NT2/D1 (cell line): ENCODE data around the gene YRDC.

Experiments
- DNase-seq: peaks from one replicate; pipeline ENCODE4 v3.0.0-alpha.2; 2011; ENCODE audit warnings: low read depth, low spot score
- H3K27me3 ChIP-seq: 2 replicates; pipeline ENCODE4 v1.6.0; 2011; ENCODE audit warnings: mild to moderate bottlenecking; ENCODE audit not compliant: insufficient read length, insufficient read depth
- H3K36me3 ChIP-seq: 2 replicates; pipeline ENCODE4 v1.6.1; 2011; ENCODE audit warnings: mild to moderate bottlenecking, low read length, mixed read lengths; ENCODE audit not compliant: insufficient read depth, insufficient read length
- H3K4me1 ChIP-seq: 2 replicates; pipeline ENCODE4 v1.5.1; 2011; ENCODE audit not compliant: insufficient read depth, insufficient read length
- H3K4me3 ChIP-seq: 2 replicates; pipeline ENCODE4 v1.5.1; 2011; ENCODE audit warnings: low read depth; ENCODE audit not compliant: insufficient read length
- H3K9ac ChIP-seq: 2 replicates; pipeline ENCODE4 v1.6.0; 2011; ENCODE audit warnings: low read depth; ENCODE audit not compliant: insufficient read length
- H3K9me3 ChIP-seq: 2 replicates; pipeline ENCODE4 v1.5.1; 2011; ENCODE audit warnings: mild to moderate bottlenecking, low read length; ENCODE audit not compliant: insufficient read depth
- SUZ12 ChIP-seq: IDR thresholded peaks from 2 replicates; pipeline ENCODE4 v1.6.1; 2011; ENCODE audit not compliant: insufficient read length, insufficient read depth; ENCODE audit errors: extremely low read depth
- YY1 ChIP-seq: IDR thresholded peaks from 2 replicates; pipeline ENCODE4 v1.6.1; 2011; ENCODE audit not compliant: insufficient read length, insufficient read depth
- ZNF274 ChIP-seq: IDR thresholded peaks from 2 replicates; pipeline ENCODE4 v1.6.1; 2011; ENCODE audit warnings: mild to moderate bottlenecking, low read depth, low read length

The YRDC gene

DNA sequence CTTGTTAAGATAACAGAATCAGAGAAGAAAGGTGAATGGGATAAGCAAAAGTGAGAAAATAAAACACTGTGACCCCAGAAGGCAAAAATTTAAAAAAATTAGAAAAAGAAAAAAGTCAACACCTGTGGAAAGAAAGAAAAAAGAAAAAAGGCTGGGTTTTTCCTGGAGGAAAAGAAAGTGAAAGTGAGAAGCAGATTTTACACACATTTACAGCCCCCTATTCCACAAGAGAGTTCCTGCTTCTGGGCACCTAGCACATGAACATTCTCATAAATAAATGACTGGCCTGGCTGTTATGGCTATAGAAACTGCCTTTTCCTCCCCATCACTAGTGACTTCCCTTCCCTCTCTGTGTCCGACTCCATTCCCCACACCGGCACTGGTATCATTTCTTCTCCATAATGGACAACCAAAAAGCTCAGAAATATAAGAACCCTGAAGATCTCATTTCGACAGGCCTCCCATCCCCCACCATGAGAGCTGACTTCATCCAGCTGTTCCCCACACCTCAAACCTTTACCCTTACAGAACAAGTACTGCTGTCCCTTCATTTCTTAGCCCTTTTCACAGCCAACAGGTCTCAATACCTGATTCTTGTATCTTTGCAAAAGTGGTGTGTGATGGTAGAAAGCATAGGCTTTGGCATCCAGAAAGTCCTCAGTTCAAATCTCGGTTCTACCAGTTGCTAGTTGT lies 38.8 kb upstream of the YRDC start:
- Histone ChIP-seq H3K27me3 (no peaks in the 10 kb centered on the region), H3K4me3 (no peak overlapping the region), H3K9me3 (no peaks in the 10 kb centered on the region), H3K9ac (no peak overlapping the region), H3K4me1 (no peaks in the 10 kb centered on the region), H3K36me3 (peaks cover 39% of the 10 kb centered on the region)
- TF ChIP-seq SUZ12, result no peak
- no peak for TF ChIP-seq YY1
- no peak for TF ChIP-seq ZNF274
- no peak for DNase-seq

DNA sequence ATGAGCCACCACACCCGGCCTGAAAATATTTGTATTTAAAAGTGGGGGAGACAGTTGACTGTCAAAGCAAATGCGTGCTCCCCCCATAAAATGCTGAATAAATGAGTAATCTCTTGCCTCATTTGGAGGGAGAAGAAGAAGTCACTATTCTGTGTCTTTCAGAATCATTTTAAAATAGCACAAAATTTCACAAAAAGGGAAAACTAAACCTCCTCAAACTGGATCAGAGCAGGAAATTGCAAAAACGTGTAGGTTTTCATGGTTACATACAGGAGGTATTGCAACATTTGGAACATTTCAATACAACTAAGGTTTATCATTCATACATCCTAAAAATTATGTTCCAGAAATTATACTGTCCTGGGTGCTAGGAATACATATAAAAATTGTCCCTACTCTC lies 37.8 kb upstream of the YRDC start:
- Histone ChIP-seq H3K36me3 (peaks cover 46% of the 10 kb centered on the region), H3K4me3 (no peak overlapping the region), H3K4me1 (no peaks in the 10 kb centered on the region), H3K9ac (no peak overlapping the region), H3K9me3 (no peaks in the 10 kb centered on the region), H3K27me3 (no peaks in the 10 kb centered on the region)
- TF ChIP-seq ZNF274, result no peak
- no peak for TF ChIP-seq YY1
- no peak for TF ChIP-seq SUZ12
- no peak for DNase-seq

DNA sequence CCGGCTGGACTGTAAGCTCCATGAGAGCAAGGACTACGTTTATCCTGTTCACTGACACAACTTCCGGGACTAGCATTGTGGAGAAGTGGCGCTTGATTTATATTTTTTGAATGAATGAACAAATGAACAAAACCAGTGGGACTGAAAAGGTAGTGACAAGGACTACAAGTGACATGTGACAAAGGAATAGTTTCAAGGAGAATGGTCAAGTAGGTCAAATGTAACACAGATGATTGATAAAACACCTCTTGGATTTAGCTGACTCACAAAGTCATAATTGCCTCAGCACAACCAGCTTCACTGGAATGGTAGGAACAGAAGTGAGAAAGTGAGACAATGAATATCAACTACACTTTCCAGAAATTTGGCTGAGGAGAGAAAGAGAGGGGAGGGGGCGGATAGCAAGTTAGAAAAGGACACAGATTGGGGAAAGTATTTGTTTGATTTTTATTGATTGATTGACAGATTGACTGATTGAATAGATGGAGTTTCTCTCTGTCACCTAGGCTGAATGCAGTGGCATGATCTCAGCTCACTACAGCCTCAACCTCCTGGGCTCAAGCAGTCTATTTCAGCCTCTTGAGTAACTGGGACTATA lies 37.1 kb upstream of the YRDC start:
- H3K27me3 ChIP-seq, result no peaks in the 10 kb centered on the region
- no peak overlapping the region for H3K9ac ChIP-seq
- H3K4me3 ChIP-seq, result no peak overlapping the region
- no peaks in the 10 kb centered on the region for H3K4me1 ChIP-seq
- no peak for DNase-seq
- H3K9me3 ChIP-seq, result no peaks in the 10 kb centered on the region
- H3K36me3 ChIP-seq, result peaks cover 50% of the 10 kb centered on the region
- TF ChIP-seq ZNF274 (no peak), YY1 (no peak)

DNA sequence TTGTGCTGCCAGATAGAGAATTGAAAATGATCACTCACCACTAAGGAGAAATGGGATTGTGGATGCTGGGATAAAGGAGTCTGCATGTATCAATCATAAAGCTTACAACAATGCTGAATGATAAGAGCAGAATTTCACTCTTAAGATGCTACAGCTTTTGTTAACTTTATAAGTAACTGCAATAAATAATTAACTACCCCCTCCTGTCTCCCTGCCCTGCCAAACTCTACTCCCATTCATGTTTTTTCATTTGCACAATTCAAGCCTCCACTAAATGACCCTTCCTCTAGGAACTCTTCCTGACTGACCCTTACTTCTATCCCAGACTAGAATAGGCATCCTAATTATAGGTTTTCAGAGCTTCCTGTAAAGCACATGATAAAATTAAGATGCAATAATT lies 36.5 kb upstream of the YRDC start:
- DNase-seq, result no peak
- Histone ChIP-seq H3K36me3 (peaks cover 54% of the 10 kb centered on the region), H3K27me3 (no peaks in the 10 kb centered on the region), H3K9ac (no peak overlapping the region), H3K4me1 (no peaks in the 10 kb centered on the region), H3K9me3 (no peaks in the 10 kb centered on the region), H3K4me3 (no peak overlapping the region)
- no peak for TF ChIP-seq SUZ12
- no peak for TF ChIP-seq ZNF274
- no peak for TF ChIP-seq YY1

DNA sequence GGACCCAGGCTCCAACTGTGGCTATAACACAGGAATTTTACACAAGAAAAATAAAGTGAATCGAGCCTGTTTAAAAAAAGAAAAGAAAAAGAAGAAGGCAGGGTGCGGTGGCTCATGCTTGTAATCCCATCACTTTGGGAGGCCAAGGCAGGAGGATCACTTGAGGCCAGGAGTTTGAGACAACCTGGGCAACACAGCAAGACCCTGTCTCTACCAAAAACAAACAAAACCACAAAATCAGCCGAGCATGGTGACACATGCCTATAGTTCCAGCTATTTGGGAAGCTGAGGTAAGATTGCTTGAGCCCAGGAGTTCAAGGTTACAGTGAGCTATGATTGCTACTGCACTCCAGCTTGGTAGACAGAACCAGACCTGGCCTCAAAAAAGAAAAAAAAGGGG lies 33.6 kb upstream of the YRDC start:
- Histone ChIP-seq H3K4me1 (no peaks in the 10 kb centered on the region), H3K4me3 (no peak overlapping the region), H3K27me3 (no peaks in the 10 kb centered on the region), H3K9ac (no peak overlapping the region), H3K9me3 (no peaks in the 10 kb centered on the region), H3K36me3 (peaks cover 58% of the 10 kb centered on the region)
- DNase-seq, result no peak
- no peak for TF ChIP-seq ZNF274
- no peak for TF ChIP-seq YY1
- TF ChIP-seq SUZ12, result no peak

DNA sequence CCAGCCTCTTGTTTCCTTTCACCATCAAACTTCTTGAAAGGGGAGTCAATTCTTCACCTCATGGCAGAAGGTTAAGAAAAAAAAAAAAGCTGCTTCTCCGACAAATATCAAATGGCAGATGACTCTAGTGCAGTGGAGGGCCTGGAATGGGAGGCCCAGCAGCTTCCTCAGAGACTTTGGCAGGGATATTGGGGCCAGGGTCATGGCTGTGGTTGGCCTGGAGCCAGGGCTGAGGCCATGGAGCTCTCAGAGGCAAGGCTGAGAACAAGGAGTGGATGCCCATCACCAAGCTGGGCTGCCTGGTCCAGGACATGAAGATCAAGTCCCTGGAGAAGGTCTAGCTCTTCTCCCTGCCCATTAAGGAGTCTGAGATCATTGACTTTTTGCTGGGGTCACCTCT lies 32.7 kb upstream of the YRDC start:
- no peak for TF ChIP-seq SUZ12
- TF ChIP-seq ZNF274, result no peak
- no peak for TF ChIP-seq YY1
- Histone ChIP-seq H3K27me3 (no peaks in the 10 kb centered on the region), H3K9me3 (no peaks in the 10 kb centered on the region), H3K4me1 (no peaks in the 10 kb centered on the region), H3K36me3 (peaks cover 60% of the 10 kb centered on the region), H3K4me3 (no peak overlapping the region), H3K9ac (no peak overlapping the region)
- DNase-seq, result no peak

DNA sequence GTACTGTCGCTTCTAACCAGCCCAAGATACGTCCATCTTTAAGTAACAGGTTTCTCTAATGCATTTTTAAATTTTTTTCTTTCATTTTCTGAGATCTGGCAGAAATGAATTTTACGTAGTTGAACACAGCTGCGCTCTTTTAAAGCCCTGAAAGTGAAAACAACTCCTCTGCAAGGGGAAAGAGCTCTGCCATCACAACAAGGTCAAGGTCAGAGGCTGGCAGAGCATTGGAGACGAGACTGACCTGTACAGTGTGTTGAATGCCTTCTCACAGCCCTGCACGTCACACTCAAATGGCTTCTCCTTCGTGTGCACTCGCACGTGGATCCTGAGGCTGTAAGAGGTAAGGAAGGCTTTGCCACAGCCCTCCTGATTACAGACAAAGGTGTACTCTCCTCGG lies 31.7 kb upstream of the YRDC start:
- H3K4me1 ChIP-seq, result no peaks in the 10 kb centered on the region
- no peak overlapping the region for H3K9ac ChIP-seq
- DNase-seq, result no peak
- no peaks in the 10 kb centered on the region for H3K27me3 ChIP-seq
- no peak for TF ChIP-seq YY1
- TF ChIP-seq SUZ12, result no peak
- no peak for TF ChIP-seq ZNF274
- H3K9me3 ChIP-seq, result no peaks in the 10 kb centered on the region
- peaks cover 67% of the 10 kb centered on the region for H3K36me3 ChIP-seq
- H3K4me3 ChIP-seq, result no peak overlapping the region
